ENCODE measurements around the gene CAMK1. TPM values are rescaled to one million over a fixed set of nuclear protein-coding genes. Genes with fewer than 3 reads are reported as not detected.

Gene CAMK1
- total RNA-seq, 1 donor from 2014 or later: 116 TPM

- no peak for DNase-seq (ENCODE audit: low spot score)
- intact Hi-C loops (cut with micrococcal nuclease): no loop called here
- Mint-ChIP-seq H3K4me1 (ENCODE audit: low read depth) (peaks cover 12% of the 10 kb centered on the region), H3K27ac (no peak overlapping the region), H3K36me3 (ENCODE audit: low read depth) (peaks cover 75% of the 10 kb centered on the region), H3K4me3 (ENCODE audit: low read depth) (no peak overlapping the region), H3K9me3 (no peaks in the 10 kb centered on the region), H3K27me3 (ENCODE audit: low read depth) (no peaks in the 10 kb centered on the region)
Observed at GRCh38 chr3:9762871-9763270, 6.9 kb downstream of the CAMK1 start.

DNA sequence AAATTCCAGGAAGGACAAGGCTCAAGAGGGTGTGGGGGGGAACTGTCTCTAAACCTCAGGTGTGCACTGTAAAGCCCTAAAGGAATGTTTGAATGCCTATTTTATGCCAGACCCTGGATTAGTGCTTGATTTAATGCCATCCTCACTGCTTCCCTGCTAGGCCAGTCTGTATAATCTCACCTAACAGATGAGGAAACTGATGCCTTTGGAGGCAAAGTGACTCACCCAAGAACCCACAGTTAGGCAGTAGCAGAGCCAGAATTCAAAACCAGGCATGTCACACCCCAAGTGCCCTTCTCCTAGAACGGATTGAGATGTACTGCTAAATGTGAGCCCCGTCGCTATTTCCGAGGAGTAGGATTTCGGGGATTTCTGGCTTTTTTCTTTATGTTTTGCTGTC is 7.8 kb downstream of the CAMK1 start:
- H3K27ac Mint-ChIP-seq: no peak overlapping the region
- intact Hi-C loops (cut with micrococcal nuclease): no loop called here
- peaks cover 72% of the 10 kb centered on the region for H3K36me3 Mint-ChIP-seq (ENCODE audit: low read depth)
- no peaks in the 10 kb centered on the region for H3K27me3 Mint-ChIP-seq (ENCODE audit: low read depth)
- no peak overlapping the region for H3K4me3 Mint-ChIP-seq (ENCODE audit: low read depth)
- H3K4me1 Mint-ChIP-seq (ENCODE audit: low read depth): peaks cover 4% of the 10 kb centered on the region
- no peak for DNase-seq (ENCODE audit: low spot score)
- H3K9me3 Mint-ChIP-seq: no peaks in the 10 kb centered on the region

- H3K27ac Mint-ChIP-seq: no peak overlapping the region
- intact Hi-C loops (cut with micrococcal nuclease): no loop called here
- H3K36me3 Mint-ChIP-seq (ENCODE audit: low read depth): peaks cover 74% of the 10 kb centered on the region
- no peak for DNase-seq (ENCODE audit: low spot score)
- peaks cover 2% of the 10 kb centered on the region for H3K4me1 Mint-ChIP-seq (ENCODE audit: low read depth)
- no peak overlapping the region for H3K4me3 Mint-ChIP-seq (ENCODE audit: low read depth)
- no peaks in the 10 kb centered on the region for H3K9me3 Mint-ChIP-seq
- H3K27me3 Mint-ChIP-seq (ENCODE audit: low read depth): no peaks in the 10 kb centered on the region
Observed at GRCh38 chr3:9760779-9761505, 8.8 kb downstream of the CAMK1 start.

DNA sequence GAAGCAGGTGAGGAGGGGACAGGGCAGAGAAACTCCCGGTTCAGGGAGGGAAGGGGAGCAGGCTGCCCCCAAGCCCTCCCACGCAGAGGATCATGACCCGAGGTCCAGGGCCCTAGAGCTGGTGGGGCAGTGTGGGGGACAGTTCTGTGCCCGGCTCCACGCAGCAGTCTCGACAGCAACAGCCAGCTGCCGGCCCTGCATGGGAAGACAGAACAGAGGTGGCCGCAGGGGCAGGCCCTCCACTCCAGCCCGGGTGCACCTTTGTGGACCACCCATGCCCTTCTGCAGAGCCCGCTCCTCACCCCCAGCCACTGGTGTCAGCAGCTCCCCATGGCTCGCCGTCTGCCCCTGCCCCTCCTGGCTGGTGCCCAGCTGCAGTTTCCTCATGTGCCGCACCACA is 12.3 kb downstream of the CAMK1 start:
- Mint-ChIP-seq H3K4me1 (ENCODE audit: low read depth) (peaks cover 9% of the 10 kb centered on the region), H3K27ac (no peak overlapping the region), H3K36me3 (ENCODE audit: low read depth) (peaks cover 73% of the 10 kb centered on the region), H3K27me3 (ENCODE audit: low read depth) (no peaks in the 10 kb centered on the region), H3K9me3 (no peaks in the 10 kb centered on the region), H3K4me3 (ENCODE audit: low read depth) (no peak overlapping the region)
- no peak for DNase-seq (ENCODE audit: low spot score)
- intact Hi-C loops (cut with micrococcal nuclease): no loop called here

DNA sequence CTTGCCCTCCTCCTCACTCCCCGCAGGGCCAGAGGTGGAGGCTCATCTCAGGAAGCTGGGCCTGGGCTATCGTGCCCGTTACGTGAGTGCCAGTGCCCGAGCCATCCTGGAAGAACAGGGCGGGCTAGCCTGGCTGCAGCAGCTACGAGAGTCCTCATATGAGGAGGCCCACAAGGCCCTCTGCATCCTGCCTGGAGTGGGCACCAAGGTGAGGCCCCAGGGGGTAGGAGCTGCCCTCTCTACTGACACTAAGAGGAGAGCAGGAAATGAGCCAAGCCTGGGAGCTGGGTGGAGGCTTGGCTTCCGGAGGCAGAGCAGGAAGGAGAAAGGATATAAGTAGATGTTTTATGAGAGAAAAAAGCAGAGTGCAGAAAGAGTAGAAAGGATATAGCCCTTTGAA is 15.1 kb downstream of the CAMK1 start:
- DNase-seq (ENCODE audit: low spot score): no peak
- Mint-ChIP-seq H3K27me3 (ENCODE audit: low read depth) (no peaks in the 10 kb centered on the region), H3K4me1 (ENCODE audit: low read depth) (peaks cover 22% of the 10 kb centered on the region), H3K9me3 (no peaks in the 10 kb centered on the region), H3K4me3 (ENCODE audit: low read depth) (peak overlapping the region; percentile 45), H3K27ac (peak overlapping the region; percentile 65), H3K36me3 (ENCODE audit: low read depth) (peaks cover 64% of the 10 kb centered on the region)
- intact Hi-C loops (cut with micrococcal nuclease): loop anchor here (5.0 kb wide), 1 partner anchor 53 kb away; no protein-coding TSS in a partner anchor

- Mint-ChIP-seq H3K27me3 (ENCODE audit: low read depth) (no peaks in the 10 kb centered on the region), H3K36me3 (ENCODE audit: low read depth) (peaks cover 67% of the 10 kb centered on the region), H3K27ac (peak overlapping the region; percentile 94), H3K4me1 (ENCODE audit: low read depth) (peaks cover 29% of the 10 kb centered on the region), H3K9me3 (no peaks in the 10 kb centered on the region), H3K4me3 (ENCODE audit: low read depth) (peak overlapping the region; percentile 95)
- intact Hi-C loops (cut with micrococcal nuclease): loop anchor here (1.0 to 5.0 kb wide), 5 partner anchors 18 to 354 kb away; partner anchors contain the start of genes CAMK1 and TADA3
- DNase-seq (ENCODE audit: low spot score): no peak
Observed at GRCh38 chr3:9750556-9751411, 19.0 kb downstream of the CAMK1 start.

DNA sequence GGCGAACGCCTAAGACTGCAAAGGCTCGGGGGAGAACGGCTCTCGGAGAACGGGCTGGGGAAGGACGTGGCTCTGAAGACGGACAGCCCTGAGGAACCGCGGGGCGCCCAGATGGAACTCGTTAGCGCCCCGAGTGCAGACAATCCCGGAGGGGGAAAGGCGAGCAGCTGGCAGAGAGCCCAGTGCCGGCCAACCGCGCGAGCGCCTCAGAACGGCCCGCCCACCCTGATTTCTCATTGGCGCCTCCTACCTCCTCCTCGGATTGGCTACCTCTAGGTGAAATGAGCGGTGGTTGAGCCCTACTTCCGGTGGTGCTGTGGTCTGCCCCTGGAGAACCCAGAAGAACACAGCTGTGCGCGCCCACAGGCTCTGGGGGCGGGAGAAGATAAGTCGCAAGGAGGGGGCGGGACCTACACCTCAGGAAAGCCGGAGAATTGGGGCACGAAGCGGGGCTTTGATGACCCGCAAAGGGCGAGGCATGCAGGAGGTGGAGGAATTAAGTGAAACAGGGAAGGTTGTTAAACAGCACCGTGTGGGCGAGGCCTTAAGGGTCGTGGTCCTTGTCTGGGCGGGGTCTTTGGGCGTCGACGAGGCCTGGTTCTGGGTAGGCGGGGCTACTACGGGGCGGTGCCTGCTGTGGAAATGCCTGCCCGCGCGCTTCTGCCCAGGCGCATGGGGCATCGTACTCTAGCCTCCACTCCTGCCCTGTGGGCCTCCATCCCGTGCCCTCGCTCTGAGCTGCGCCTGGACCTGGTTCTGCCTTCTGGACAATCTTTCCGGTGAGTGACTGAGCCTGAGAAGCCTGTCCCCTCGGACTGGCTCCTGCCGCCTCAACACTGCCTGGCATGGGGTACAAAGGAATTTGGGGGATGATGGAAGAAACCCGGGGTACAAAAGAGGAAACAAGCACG is 19.8 kb downstream of the CAMK1 start, which contains the start of gene OGG1:
TSS of gene OGG1 (plus strand) at position 308 of the 911 bp plus-strand sequence. CDS start at position 643, 335 bp downstream.
- Mint-ChIP-seq H3K27me3 (ENCODE audit: low read depth) (no peaks in the 10 kb centered on the region), H3K4me1 (ENCODE audit: low read depth) (peaks cover 28% of the 10 kb centered on the region), H3K4me3 (ENCODE audit: low read depth) (peak within 1 kb of the TSS; percentile 95), H3K9me3 (no peaks in the 10 kb centered on the region), H3K27ac (peak within 1 kb of the TSS; percentile 94), H3K36me3 (ENCODE audit: low read depth) (peaks cover 70% of the 10 kb centered on the region)
- intact Hi-C loops (cut with micrococcal nuclease): loop anchor here (1.0 to 5.0 kb wide), 6 partner anchors 19 to 354 kb away; partner anchors contain the start of genes BRPF1, CAMK1 and TADA3
- peak; percentile 97 for DNase-seq (ENCODE audit: low spot score)

DNA sequence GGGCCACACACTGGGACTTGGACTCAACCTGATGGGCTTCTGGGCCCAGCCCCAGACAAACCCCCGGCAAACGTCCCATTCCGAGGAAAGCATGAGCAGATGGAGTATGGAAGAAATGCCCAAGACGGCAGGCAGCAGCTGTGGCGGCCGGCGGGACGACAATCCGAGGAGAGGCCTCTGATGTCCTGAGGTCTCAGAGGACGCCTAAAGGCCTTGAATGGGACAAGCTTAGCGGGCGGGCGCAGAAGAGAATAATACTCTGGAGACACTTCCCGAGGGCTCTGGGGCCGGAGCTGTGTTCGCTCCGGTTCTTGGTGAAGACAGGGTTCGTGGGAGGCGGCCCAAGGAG is 20.5 kb downstream of the CAMK1 start:
- peaks cover 71% of the 10 kb centered on the region for H3K36me3 Mint-ChIP-seq (ENCODE audit: low read depth)
- H3K4me3 Mint-ChIP-seq (ENCODE audit: low read depth): peak overlapping the region; percentile 95
- peaks cover 23% of the 10 kb centered on the region for H3K4me1 Mint-ChIP-seq (ENCODE audit: low read depth)
- no peaks in the 10 kb centered on the region for H3K9me3 Mint-ChIP-seq
- no peaks in the 10 kb centered on the region for H3K27me3 Mint-ChIP-seq (ENCODE audit: low read depth)
- peak overlapping the region; percentile 94 for H3K27ac Mint-ChIP-seq
- DNase-seq (ENCODE audit: low spot score): no peak
- intact Hi-C loops (cut with micrococcal nuclease): loop anchor here (1.0 kb wide), 1 partner anchor 18 kb away; the partner anchor contains the start of gene BRPF1

DNA sequence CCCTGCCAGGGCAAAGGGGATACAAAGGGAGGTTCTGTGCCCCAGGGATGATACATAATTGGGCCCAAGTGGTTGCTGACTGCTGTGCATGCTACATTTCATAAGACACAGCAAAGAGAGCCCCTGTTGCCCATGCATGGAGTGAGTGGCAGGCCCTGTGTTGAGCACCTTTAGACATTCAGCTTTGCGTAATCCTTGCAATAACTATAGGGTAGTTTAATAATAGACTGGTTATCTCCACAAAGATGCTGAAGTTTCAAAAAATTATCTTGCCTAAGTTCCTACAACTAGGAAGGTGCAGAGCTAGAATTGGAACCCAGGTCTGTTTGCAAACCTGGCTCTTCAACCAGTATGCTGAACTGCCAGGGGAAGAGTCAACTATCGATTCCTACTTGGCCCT is 21.7 kb downstream of the CAMK1 start:
- no peak overlapping the region for H3K4me3 Mint-ChIP-seq (ENCODE audit: low read depth)

GRCh38 chr3:9747267-9747666 is 22.5 kb downstream of the CAMK1 start:
- H3K36me3 Mint-ChIP-seq (ENCODE audit: low read depth): peaks cover 75% of the 10 kb centered on the region
- DNase-seq (ENCODE audit: low spot score): no peak
- H3K4me3 Mint-ChIP-seq (ENCODE audit: low read depth): no peak overlapping the region
- peaks cover 20% of the 10 kb centered on the region for H3K4me1 Mint-ChIP-seq (ENCODE audit: low read depth)
- no peaks in the 10 kb centered on the region for H3K27me3 Mint-ChIP-seq (ENCODE audit: low read depth)
- no peak overlapping the region for H3K27ac Mint-ChIP-seq
- H3K9me3 Mint-ChIP-seq: no peaks in the 10 kb centered on the region
- intact Hi-C loops (cut with micrococcal nuclease): no loop called here

More for the DNA sequence above, 21.7 kb downstream of the CAMK1 start:
- H3K36me3 Mint-ChIP-seq (ENCODE audit: low read depth): peaks cover 74% of the 10 kb centered on the region
- H3K4me1 Mint-ChIP-seq (ENCODE audit: low read depth): peaks cover 20% of the 10 kb centered on the region
- H3K9me3 Mint-ChIP-seq: no peaks in the 10 kb centered on the region
- no peaks in the 10 kb centered on the region for H3K27me3 Mint-ChIP-seq (ENCODE audit: low read depth)
- intact Hi-C loops (cut with micrococcal nuclease): no loop called here
- no peak for DNase-seq (ENCODE audit: low spot score)
- H3K27ac Mint-ChIP-seq: no peak overlapping the region

- H3K4me3 Mint-ChIP-seq (ENCODE audit: low read depth): no peak overlapping the region
- H3K27me3 Mint-ChIP-seq (ENCODE audit: low read depth): no peaks in the 10 kb centered on the region
- H3K27ac Mint-ChIP-seq: no peak overlapping the region
Observed at GRCh38 chr3:9746330-9746729, 23.4 kb downstream of the CAMK1 start.

DNA sequence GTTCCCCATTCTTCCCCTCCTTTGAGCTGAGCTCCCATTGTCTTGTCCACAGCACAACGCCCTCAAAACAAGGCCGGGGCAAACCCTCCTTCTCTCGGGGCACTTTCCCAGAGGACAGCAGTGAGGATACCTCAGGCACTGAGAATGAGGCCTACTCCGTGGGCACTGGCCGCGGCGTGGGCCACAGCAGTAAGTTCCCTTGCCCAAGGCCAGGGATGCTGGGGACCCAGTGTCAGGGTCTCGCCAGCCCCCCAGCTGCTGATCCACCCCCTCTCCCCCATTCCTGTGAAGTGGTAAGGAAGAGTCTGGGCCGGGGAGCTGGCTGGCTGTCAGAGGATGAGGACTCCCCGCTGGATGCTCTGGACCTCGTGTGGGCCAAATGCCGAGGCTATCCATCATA is 24.2 kb downstream of the CAMK1 start:
- Mint-ChIP-seq H3K9me3 (no peaks in the 10 kb centered on the region), H3K4me1 (ENCODE audit: low read depth) (peaks cover 8% of the 10 kb centered on the region), H3K27me3 (ENCODE audit: low read depth) (no peaks in the 10 kb centered on the region), H3K27ac (no peak overlapping the region), H3K36me3 (ENCODE audit: low read depth) (peaks cover 79% of the 10 kb centered on the region), H3K4me3 (ENCODE audit: low read depth) (no peak overlapping the region)
- DNase-seq (ENCODE audit: low spot score): no peak
- intact Hi-C loops (cut with micrococcal nuclease): no loop called here

More at GRCh38 chr3:9746330-9746729, 23.4 kb downstream of the CAMK1 start:
- Mint-ChIP-seq H3K9me3 (no peaks in the 10 kb centered on the region), H3K4me1 (ENCODE audit: low read depth) (peaks cover 12% of the 10 kb centered on the region), H3K36me3 (ENCODE audit: low read depth) (peaks cover 73% of the 10 kb centered on the region)
- intact Hi-C loops (cut with micrococcal nuclease): no loop called here
- no peak for DNase-seq (ENCODE audit: low spot score)

All from activated T-helper 2 cell treated with anti-CD3 and anti-CD28 coated beads, Interferon-gamma antibody, Interleukin-2, Interleukin-4, amounts not matched to agents 10 μg/mL and 5 μg/mL and 100 μg/mL, durations not matched to agents 14 hours and 24 hours and 36 hours (primary cell).